HG02571 (cell line): ENCODE results near the gene ATP6V1G1.
A peak's percentile ranks its signal among the peaks of the same experiment; 100 is the strongest.

Source experiments
- ATAC-seq: cut with Tn5 transposase; IDR thresholded peaks from one replicate; pipeline ENCODE4 v1.9.1; 2021; ENCODE audit warnings: mild to moderate bottlenecking, moderate library complexity; ENCODE audit not compliant: unreplicated experiment

ATP6V1G1 gene

DNA sequence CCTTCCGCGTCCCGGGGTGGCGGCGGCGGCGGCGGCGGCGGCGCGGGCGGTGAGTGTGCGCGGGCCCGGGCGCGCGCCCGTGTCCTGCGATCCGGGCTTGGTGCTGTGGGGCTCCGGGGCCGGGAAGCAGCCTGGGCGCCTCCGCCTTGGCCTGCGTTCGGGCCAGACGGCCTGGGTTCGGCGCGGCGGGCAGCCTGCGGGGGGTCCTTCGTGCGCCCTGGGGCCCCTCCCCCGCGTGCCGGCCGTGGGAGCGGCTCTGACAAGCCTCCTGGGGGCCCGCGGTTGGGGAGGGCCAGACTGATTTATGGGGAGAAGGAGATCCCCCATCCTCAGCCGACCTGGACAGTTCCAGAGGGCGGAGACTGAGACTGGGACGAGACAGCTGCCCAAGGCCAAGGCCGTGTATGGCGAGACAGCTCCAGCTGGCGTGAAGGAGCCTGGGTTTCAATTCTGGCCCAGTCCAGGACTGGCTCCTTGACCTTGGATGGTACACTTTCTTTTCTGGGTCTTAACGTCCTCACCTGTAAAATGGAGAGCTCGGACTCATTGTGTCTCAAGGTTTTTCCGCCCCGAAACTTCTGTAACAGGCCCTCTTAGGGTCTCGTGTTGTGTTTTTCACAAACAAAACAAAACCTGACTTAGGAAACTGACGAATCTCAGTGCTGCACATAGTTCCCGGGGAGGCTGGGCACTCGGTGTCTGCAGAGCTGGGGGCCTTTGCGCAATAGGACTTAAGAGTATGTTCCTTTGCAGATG, 24.1 kb downstream of the ATP6V1G1 start:
- ATAC-seq = peak; percentile 36

DNA sequence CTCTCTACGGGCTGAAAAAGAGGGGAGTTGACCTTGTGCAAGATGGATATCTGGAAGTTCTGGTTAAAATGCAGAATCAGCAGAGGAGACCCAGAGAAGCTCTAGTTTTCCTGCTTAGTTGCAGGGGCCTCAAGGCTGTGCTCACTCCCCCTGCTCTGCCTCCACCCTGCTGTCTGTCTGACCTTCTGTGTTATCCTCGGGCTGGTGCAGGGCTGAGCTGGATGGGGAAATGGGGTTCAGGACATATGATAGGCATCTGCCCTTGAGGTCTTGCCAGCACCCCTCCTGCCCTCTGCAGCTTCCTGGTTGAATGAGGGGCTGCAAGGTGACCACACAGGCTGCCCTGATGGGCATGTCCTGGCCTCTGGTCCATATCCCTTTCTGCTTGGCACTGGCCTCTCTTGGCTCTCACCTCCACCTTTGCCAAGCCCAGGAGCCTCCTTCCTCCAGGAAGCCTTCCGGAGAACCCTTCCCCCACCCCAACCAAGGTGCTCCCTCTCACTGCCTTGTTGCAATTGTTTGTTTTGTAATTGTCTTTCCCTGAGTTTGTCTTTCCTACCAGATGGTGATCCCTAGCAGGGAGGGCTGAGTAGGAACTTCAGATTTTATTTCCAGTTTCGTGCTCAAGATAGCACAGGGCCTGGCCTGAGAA, 24.8 kb downstream of the ATP6V1G1 start:
- ATAC-seq = no peak

DNA sequence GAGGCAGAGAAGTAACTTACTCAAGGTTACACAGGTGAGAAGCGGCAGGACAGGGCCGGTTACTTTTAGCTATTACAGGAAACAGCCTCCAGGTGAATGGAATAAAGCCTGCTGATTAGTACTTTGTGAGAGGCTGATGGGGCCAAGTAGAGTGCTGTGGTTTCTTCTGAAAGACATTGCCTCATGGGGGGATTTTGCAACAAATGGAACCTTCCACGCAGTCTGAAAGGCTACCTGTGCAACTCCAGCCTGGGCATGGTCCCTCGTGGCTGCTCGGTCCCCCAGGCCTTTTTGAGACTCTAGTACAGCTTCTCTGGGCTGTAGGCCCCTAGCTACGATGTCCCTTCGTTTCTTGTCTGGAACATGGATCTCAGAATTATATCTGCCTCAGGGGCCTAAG, 25.5 kb downstream of the ATP6V1G1 start:
- no peak for ATAC-seq

DNA sequence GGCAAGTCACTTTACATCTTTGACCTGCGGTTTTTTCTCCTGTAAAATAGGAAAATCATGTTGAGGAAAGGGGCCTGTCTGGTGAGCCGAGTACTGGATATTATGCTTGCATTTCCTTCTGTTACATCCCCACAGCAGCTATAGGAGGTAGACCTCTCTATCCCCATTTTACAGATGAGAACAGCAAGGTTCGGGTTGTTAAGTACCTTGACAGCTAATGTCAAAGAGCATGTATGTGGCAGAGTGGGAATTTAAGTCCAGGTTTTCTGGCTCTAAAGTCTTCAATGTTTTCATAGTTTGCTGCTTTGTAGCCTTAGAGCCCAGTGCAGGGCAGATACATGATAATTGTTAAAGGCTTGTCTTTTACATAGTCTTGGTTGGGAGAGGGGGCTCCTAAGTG, 26.4 kb downstream of the ATP6V1G1 start:
- no peak for ATAC-seq

DNA sequence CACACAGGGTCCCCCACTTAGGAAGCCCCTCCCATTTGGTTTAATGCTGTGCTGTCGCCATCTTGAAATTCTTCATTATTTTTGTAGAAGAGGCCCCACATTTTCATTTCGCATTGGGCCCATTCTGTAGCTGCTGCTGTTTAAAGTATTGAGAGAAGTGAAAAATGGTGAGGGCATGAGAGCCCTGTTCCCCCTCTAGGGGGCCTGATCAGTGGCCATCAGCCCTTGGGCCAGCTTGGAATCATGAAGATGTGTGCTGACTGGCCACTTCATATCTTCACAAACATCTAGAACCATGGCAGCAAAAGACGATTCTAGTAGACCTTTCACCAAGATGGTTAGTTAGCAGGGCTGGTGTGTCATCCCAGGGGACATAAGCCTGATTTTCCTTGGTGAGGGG, 26.8 kb downstream of the ATP6V1G1 start:
- no peak for ATAC-seq

DNA sequence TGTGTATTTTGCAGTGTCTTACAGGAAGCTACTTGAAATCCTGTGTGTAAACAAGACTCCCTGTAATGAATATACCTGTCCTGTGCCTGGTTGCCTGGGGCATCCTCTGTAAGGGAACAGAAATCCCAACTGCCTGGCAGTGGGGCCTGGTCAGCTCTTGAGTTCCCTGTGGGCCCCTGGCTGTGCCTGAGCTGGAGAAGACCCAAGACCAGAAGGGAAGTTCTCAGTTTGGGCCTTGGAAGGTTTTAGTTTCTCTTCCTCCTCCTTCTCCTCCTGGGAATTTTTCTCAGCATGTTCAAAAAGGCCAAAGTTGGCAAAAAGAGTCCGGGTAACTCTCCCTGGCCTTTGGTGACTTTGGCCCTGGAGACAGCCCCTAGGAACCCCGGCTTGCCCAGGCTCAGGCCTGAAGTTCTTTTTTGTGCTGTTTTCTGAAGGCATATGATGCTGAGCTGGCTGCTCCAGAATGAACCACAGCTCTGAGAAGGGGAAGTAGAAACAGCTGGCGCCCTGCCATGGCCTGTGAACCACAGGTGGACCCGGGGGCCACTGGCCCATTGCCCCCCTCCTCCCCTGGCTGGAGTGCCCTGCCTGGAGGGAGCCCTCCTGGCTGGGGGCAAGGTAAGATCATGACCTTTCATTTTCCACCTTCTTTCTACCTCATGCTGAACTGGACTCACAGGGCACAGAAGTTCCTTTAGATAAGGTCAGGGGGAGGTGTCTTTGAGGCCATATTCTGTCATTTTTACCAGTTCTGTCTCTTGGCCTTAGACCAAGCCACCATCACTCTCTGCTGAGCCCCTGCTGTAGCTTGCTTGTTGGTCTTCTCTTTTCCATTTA, 29.3 kb downstream of the ATP6V1G1 start:
- peak; percentile 58 for ATAC-seq

DNA sequence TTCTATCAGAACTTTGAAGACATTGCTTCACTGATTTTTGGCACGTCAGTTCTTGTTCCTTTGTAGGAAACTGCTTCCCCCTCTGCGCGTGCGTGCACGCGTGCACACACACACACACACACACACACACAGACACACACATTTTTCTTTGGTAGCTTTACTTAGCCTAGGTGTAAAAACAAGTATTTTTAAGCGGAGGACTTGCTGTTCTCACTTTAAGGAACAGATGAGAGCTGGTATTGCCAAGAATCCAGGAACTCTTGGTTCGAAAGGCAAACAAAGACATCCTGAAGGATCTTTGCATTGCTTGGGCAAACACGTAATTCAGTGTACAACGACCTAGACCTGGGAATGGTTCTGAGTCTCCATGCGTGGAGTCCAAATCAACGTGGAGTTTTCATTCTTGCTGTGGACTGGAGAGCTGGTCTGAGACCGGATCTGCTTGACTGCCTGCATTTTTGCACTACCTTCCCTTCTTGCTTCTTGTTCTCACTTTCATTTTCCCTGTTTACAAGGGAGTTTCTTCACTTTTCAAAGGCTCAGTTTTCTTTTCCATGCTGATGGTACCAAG, 31.7 kb downstream of the ATP6V1G1 start:
- ATAC-seq = peak; percentile 43

DNA sequence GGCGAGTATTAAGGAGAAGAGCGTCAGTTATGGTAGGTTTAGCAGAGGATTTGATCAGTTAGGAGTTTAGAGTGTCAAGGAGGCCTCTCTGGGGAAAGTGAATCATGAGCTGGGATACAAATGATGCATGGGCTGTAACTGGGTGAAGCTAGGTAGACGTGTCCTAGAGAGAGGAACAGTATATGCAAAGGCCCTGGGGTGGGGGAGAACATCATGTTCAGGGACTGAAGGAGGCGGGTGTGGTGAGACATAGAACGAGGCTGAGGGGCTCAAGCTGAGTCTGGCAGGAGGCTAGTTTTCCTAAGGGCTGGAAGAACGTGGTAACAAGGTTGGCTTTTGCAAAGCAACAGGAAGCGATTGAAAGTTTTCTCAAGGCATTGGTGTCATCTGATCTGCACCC, 34.0 kb downstream of the ATP6V1G1 start:
- no peak for ATAC-seq

DNA sequence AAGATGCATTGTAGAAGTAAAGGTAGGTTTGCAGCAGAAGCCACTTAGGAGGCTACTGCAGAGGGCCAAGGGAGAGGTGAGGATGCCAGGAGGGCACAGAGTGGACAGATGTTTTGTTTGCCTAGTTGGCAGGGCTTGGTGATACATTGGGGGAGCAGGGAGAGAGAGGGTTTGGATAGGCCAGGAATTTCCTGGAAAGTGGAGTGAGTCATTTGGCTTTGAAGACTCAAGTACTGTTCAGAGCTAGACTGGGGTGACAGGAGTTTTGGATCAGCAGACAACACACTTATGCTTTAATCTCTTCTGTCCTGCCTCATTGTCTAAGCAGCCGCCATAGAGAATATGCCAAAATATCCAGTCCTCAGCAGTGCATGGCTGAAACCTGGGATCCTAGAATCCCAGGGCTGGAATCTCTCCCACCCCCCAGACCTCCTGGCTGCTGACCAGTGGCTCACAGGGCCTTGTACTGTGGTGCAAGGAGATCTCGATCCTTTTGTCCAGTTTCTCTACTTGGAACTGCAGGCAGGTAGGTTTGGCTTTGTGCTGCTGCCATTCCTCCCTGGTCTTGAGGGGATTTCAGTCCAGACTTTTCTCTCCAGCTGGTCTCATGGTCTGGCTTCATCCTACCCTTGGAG, 34.5 kb downstream of the ATP6V1G1 start:
- ATAC-seq = no peak

DNA sequence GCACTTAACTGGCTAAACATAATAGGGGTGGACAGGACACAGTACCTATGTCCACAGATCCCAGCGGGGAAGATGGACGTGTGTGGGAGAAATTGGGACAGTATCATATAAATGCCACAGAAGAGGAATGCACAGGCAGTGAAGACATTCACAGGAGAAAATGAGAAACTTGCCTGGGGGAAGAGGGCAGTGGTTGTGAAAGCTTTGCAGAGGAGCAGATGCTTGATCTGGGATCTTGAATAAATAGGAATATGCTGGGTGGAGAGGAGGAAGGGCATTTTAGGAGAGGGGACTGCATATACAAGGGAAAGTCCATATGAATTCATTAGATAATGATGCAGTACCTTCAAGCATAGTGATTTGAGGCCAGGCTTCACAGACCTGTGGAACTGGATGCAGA, 37.1 kb downstream of the ATP6V1G1 start:
- no peak for ATAC-seq

DNA sequence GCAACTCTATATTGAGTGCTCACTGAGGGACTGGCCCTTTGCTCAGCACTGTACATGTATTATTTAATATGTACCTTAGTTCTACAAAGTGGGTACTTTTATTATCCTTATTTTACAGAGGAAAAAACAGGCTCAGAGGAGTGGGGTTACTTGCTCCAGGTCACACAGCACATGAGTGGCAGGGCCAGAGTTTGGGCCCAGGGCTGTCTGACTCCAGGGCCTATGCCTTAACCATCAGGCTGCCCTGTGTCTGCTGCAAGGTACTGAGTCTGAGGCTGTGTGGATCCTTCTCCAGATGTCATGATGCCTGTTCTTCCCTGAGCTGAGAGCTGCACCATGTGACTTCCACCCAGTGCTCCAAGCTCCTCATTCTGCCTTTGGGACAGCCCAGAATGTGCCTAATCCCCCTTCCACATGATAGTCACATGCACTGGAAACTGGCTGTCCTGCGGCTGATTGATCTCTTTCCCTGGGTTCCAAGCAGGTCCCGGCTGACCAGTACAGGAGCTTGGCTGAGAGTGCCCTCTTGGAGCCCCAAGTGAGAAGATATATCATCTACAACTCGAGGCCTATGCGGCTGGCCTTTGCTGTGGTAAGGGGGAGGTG, 38.9 kb downstream of the ATP6V1G1 start:
- no peak for ATAC-seq

DNA sequence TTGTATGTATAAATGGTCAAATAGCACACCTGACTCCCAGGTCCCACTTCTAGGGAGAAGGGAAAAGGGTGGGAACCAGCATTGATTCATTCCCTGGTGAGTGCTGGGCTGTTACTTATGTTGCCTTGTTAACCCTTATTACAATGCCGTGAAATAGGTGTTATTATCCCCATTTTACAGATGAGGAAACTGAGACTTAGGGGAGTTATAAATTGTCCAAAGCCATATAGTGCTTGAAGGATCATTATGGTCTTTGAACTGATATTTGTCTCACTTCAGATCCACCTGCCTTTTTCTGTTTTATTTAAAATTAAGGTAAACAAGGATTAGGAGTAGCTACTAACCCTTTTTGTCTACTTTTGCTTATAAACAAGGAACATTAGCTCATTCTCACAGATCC, 40.0 kb downstream of the ATP6V1G1 start:
- ATAC-seq = no peak

DNA sequence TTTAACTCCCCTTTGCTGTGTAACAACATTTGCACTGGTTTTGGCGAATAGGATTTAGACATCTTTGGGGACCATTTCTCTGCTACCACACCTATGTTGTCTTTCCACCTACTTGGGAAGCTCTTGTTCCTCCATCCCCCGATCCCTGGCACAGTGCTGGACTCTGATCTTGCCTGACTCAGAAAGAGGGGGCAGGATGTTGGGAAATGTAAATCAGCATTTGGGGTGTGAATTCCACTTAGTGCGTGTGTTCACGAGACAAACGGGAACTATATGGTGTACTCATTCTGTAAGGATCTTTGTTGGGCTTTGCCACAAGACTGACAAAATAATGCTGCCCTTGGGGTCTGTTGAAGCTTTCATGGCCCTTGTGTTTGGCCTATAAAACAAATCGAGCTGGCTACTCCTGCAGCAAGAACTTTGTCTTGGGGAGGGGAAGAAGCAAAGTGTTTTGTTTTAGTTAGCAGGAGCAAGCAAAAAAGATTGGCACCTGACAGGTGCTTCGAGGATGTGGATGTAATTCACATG, 42.1 kb downstream of the ATP6V1G1 start:
- no peak for ATAC-seq

DNA sequence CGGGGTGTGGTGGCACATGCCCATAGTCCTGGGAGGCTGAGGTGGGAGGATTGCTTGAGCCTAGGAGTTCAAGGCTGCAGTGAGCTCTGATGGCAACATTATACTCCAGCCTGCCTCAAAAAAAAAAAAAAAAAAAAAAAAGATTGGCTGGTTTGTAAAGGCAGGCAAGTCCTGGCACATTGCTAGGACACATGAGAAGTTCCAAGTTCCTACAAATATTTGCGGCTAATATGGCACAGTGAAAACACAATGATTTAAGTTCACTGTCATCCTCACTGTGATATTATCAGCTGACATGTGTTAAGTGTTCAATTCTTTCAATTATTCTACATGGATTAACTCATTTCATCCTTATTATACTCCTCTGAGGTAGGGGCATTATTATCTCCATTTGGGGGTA, 43.6 kb downstream of the ATP6V1G1 start:
- ATAC-seq = no peak

DNA sequence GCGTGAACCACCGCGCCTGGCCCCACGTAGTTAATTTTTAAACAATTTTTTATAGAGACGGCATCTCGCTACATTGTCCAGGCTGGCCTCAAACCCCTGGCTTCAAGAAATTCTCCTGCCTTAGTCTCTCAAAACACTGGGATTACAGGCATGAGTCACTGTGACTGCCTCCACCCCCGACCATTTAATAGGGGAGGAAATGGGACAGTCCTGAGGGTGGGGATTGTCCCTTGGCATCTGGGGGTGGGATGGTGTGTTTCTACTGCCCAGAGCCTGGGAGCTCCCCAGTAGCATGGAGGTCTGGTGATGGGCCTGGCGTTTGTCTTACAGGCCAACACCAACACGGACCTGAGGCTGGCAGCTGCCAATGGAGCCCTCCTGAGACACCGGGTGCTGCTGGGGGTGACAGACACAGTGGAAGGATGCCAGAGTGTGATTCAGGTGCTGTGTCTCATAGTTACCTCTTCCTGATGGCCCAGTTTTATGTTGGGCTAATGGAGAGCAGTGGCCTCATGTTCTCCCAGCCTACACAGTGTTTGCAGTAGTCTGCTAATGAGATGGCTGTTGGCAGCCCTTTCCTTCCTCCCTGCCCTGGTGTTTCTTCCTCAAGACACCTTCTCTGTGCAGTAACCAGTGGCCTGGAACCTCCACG, 46.0 kb downstream of the ATP6V1G1 start:
- no peak for ATAC-seq

DNA sequence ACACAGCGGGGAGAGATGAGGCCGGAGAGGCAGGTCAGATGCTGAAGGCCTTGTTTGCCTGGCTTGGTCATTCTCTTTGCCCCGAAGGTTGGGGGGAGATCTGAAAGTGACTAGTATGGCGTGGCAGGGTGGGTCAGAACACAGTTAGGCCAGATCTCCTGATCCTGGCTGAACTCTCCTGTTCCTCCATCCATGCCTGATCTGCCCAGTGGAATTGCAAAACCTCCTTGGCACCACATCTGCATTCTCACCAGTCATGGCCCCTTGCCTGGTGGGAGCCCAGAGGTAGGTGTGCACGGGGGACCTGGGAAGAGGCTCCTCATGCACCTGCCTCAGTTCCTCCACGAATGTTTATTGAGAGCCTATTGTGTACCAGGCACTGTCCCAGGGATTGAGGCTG, 46.8 kb downstream of the ATP6V1G1 start:
- no peak for ATAC-seq

DNA sequence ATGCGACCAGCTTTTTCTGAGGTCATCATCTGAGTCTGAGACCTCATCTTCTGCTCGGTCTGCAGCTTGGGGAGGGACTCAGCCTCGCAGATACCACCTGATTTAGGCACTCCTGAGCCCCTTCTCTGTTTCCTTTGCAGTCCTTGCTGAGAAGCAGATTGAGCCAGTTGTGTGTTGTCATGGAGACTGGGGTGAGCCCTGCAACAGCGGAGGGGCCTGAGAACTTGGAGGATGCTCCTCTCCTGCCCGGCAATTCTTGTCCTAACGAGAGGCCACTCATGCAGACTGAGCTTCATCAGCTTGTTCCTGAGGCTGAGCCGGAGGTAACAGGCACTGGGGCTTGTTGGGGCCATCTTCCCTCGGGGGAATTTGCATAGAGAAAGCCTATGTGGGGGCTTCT, 50.8 kb downstream of the ATP6V1G1 start:
- no peak for ATAC-seq

DNA sequence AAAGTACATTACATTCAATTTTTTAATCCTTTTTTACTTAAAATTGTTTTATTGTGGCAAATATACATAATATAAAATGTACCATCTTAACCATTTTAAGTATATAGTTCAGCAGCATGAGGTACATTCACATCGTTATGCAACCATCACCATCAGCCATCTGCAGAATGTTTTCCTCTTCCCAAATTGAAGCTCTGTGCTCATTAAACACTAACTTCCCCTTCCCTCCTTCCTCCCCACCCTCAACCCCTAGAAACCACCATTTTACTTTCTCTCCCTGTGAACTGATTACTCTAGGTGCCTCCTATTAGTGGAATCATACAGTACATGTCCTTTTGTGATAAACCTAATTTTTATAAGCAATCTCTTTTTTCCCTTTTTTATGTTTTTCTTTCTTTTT, 54.4 kb downstream of the ATP6V1G1 start:
- no peak for ATAC-seq

DNA sequence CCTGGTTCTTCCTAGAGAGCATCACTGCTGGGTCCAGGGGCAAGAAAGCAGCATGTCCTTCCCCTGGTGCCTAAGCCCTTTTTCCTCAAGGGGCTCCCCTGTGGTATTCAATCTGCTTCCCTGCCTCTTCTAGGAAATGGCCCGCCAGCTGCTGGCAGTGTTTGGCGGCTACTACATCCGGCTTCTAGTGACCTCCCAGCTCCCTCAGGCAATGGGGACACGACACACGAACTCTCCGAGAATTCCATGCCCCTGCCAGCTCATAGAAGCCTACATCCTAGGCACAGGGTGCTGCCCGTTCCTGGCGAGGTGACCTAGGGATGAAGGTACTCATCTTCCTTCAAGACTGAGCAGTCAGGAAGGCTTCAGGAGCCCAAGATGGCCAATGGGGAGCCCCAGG, 55.4 kb downstream of the ATP6V1G1 start:
- no peak for ATAC-seq

DNA sequence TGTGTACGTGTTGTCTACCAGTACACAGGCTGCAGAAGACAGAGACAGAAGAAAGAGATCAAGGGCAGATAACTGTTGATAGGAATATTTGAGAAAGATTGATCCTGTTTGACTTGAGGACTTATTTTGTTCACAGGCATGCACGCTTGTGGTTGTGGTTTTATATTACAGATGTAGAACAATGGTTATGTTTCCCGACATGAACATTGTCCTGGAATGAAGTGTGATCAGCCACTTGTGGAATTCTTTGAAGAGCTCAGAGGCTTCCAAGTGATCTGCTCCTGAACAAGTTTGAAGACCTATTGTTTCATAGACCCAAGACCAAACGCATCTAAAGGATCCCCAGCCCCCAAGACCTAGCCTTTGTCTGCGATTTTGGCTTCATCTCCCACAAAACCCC, 56.3 kb downstream of the ATP6V1G1 start:
- no peak for ATAC-seq
